K562 (cell line): Measurements from ENCODE around the gene PCSK6. TPM values are rescaled to one million over a fixed set of nuclear protein-coding genes. Genes with fewer than 3 reads are reported as not detected.

ENCODE experiments used
- CCNT2 ChIP-seq: IDR thresholded peaks from 2 replicates; pipeline ENCODE4 v1.6.1; 2011; ENCODE audit warnings: borderline replicate concordance, low read depth, mild to moderate bottlenecking, moderate library complexity, mixed read lengths, low read length; ENCODE audit not compliant: insufficient read length; ENCODE audit errors: extremely low read depth
- E2F1 ChIP-seq: sonication (generic); formaldehyde crosslinking; IDR thresholded peaks from 2 replicates; pipeline ENCODE4 v1.8.1; 2023; ENCODE audit warnings: mild to moderate bottlenecking, missing genetic modification reagents, moderate library complexity
- FIP1L1 ChIP-seq: fragments of 200-400 bp; formaldehyde crosslinking; IDR thresholded peaks from 2 replicates; pipeline ENCODE4 v1.6.1; 2018; ENCODE audit warnings: mild to moderate bottlenecking, low read depth, low read length; ENCODE audit not compliant: poor library complexity, severe bottlenecking
- MEIS2 ChIP-seq: fragments of 450-650 bp; IDR thresholded peaks from 2 replicates; pipeline ENCODE4 v1.6.1; 2014; ENCODE audit warnings: mild to moderate bottlenecking; ENCODE audit not compliant: partially characterized antibody
- NELFE ChIP-seq: IDR thresholded peaks from 2 replicates; pipeline ENCODE4 v1.6.1; 2011; ENCODE audit warnings: mild to moderate bottlenecking; ENCODE audit not compliant: insufficient read depth, insufficient read length
- NKRF ChIP-seq: fragments of 450-650 bp; IDR thresholded peaks from 2 replicates; pipeline ENCODE4 v1.6.1; 2016; ENCODE audit warnings: borderline replicate concordance
- RBM15 ChIP-seq: fragments of 200-400 bp; formaldehyde crosslinking; IDR thresholded peaks from 2 replicates; pipeline ENCODE4 v1.6.1; 2018; ENCODE audit warnings: mild to moderate bottlenecking, low read length, moderate library complexity; ENCODE audit not compliant: insufficient read depth
- SETDB1 ChIP-seq: IDR thresholded peaks from one replicate; pipeline ENCODE4 v1.6.1; 2012; ENCODE audit warnings: low read length, control low read depth, inconsistent platforms
- SRSF1 ChIP-seq: fragments of 200-400 bp; formaldehyde crosslinking; IDR thresholded peaks from 2 replicates; pipeline ENCODE4 v1.6.1; 2017; ENCODE audit warnings: mild to moderate bottlenecking, low read depth, low read length, moderate library complexity
- ZBED1 ChIP-seq: IDR thresholded peaks from 2 replicates; pipeline ENCODE4 v1.6.1; 2014
- ZBTB17 ChIP-seq: fragments of 450-650 bp; formaldehyde crosslinking; IDR thresholded peaks from 2 replicates; pipeline ENCODE4 v1.4.0; 2020; ENCODE audit warnings: mild to moderate bottlenecking
- ZBTB7A ChIP-seq: IDR thresholded peaks from 2 replicates; pipeline ENCODE4 v1.6.1; 2011; ENCODE audit warnings: low read depth, mild to moderate bottlenecking, low read length, moderate library complexity, borderline replicate concordance; ENCODE audit not compliant: control insufficient read depth
- ZFP91 ChIP-seq: sonication (generic); formaldehyde crosslinking; IDR thresholded peaks from 2 replicates; pipeline ENCODE4 v1.8.0; 2022; ENCODE audit warnings: mild to moderate bottlenecking, missing genetic modification reagents
- ZMIZ1 ChIP-seq, 2 experiments: fragments of 150-350 bp in 1 of 2; IDR thresholded peaks; 2 replicates each; pipeline ENCODE4 v1.6.1; 2012 to 2016; ENCODE audit warnings: low read depth in 2 of 2, low read length in 2 of 2, mild to moderate bottlenecking in 1 of 2, moderate library complexity in 1 of 2
- ZNF384 ChIP-seq: IDR thresholded peaks from 2 replicates; pipeline ENCODE4 v1.6.1; 2012; ENCODE audit warnings: low read depth, low read length, improper control_type of control experiment
- ZSCAN32 ChIP-seq: fragments of 450-650 bp; formaldehyde crosslinking; IDR thresholded peaks from 2 replicates; pipeline ENCODE4 v1.4.0; 2020; ENCODE audit warnings: mild to moderate bottlenecking, moderate library complexity
- polyA plus RNA-seq, 8 experiments: library from polyadenylated mRNA; depleted of rRNA in 4 of 8; stranded (reverse) in 5 of 8; unstranded in 3 of 8; fragments of >200 nt; fragmentation: Nextera tagmentation in 2 of 8; fragmentation: Illumina TruSeq in 1 of 8; extraction: Ambion mirVana in 2 of 8; extraction: Trizol in 1 of 8; gene quantifications; 2 replicates each; pipeline versions ENCODE4 v1.2.1 to v1.2.3, GENCODE V29; 2011 to 2014; ENCODE audit warnings: inconsistent platforms in 1 of 8, missing spikeins in 1 of 8
- total RNA-seq, 7 experiments: library from RNA; depleted of rRNA in 6 of 7; stranded (reverse); fragments of >200 nt in 6 of 7; fragmentation: Illumina TruSeq in 2 of 7; extraction: Trizol in 2 of 7; gene quantifications; 2 replicates each; pipeline versions ENCODE4 v1.2.1 to v1.2.3, GENCODE V29; 2011 to 2021; ENCODE audit warnings: low replicate concordance in 1 of 7

Gene PCSK6
- total and polyA plus RNA-seq, 9 of the 15 experiments (the other 6 are each of a cell fraction or from before 2014, with no cell fraction given), result 2.2 to 32.6 (median 14.5) TPM

GRCh38 chr15:101294731-101295606, 194.5 kb downstream of the PCSK6 start, which contains the start of gene SNRPA1 (continued):
- TF ChIP-seq ZBED1 (peak; percentile 82), RBM15 (no peak), NKRF (peak; percentile 91), ZFP91 (0 out of 2 replicates have a peak, but pooled peaks have one; percentile 53), ZMIZ1 (IDR thresholded peaks at IDR 0.05; ENCODE audit: low read depth in 2 of 2, low read length in 2 of 2) (peak; percentile 45 to 96; a peak in 3 of 4 replicates), SRSF1 (no peak), CCNT2 (peak; percentile 86), ZNF384 (0 out of 2 replicates have a peak, but pooled peaks have one; percentile 23), MEIS2 (peak; percentile 39), E2F1 (CRISPR knock-in tag) (peak; percentile 94), ZBTB7A (peak; percentile 67; the same call in 1 of the 2 replicates), SETDB1 (peak; percentile 34), ZBTB17 (peak; percentile 100), FIP1L1 (peak; percentile 69), NELFE (no peak), ZSCAN32 (CRISPR knock-in tag) (no peak; the same call in 1 of the 2 replicates)
